ENCODE results near the gene AAK1.

DNA sequence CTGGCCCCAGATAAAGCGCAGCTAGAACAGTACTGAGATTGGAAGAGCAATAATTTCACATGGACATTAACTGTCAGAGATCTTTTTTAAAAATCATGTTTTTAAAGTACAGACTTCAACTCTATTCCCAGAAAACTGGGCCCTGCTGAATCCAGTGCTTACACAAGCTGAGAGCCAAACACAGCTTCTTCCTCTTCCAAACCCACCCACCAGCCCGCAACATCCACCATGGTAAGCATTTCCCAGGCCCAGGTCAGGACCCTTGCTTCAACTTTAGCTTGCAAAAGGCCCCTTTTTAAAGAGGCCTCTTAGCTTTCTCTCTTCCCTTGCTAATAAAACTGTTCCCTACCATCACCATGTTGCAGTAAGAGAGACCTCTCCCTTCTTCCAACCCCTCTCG, 2.1 kb downstream of the AAK1 start:
- TF ChIP-seq POLR2A (IDR thresholded peaks at IDR 0.05) (no peak), CTCF (IDR thresholded peaks at IDR 0.05) (no peak)

Data from adrenal gland (tissue), 5 donors.